ENCODE data around the gene INPP5D.

GRCh38 chr2:233137040-233137439 lies 76.9 kb downstream of the INPP5D start:
- TF ChIP-seq POLR2AphosphoS5 (IDR thresholded peaks at IDR 0.05; ENCODE audit: low read depth, low read length), result no peak
- no peak for TF ChIP-seq POLR2A (IDR thresholded peaks at IDR 0.05; ENCODE audit: low read depth, low read length)
